HFF-Myc (cell line): ENCODE data around the gene MAPRE2.

Experiments used
- DNase-seq: peaks from one replicate; pipeline ENCODE4 v3.0.0-alpha.2; 2011; ENCODE audit warnings: low read depth; ENCODE audit errors: extremely low read depth
- H3K4me3 ChIP-seq: replicated peaks from 2 replicates; pipeline ENCODE4 v1.5.1; 2011; ENCODE audit warnings: low read depth, mild to moderate bottlenecking, control low read depth, low read length
- TF ChIP-seq, protein P1 (sequence below): IDR thresholded peaks from 2 replicates; pipeline ENCODE4 v1.5.1; 2012; ENCODE audit warnings: mild to moderate bottlenecking, low read depth, low read length, control low read depth; ENCODE audit errors: missing control alignments

The MAPRE2 gene

GRCh38 chr18:35067454-35067853, 26.2 kb downstream of the MAPRE2 start:
- H3K4me3 ChIP-seq, result no peak overlapping the region
- no peak for DNase-seq
- TF ChIP-seq, protein P1, sequence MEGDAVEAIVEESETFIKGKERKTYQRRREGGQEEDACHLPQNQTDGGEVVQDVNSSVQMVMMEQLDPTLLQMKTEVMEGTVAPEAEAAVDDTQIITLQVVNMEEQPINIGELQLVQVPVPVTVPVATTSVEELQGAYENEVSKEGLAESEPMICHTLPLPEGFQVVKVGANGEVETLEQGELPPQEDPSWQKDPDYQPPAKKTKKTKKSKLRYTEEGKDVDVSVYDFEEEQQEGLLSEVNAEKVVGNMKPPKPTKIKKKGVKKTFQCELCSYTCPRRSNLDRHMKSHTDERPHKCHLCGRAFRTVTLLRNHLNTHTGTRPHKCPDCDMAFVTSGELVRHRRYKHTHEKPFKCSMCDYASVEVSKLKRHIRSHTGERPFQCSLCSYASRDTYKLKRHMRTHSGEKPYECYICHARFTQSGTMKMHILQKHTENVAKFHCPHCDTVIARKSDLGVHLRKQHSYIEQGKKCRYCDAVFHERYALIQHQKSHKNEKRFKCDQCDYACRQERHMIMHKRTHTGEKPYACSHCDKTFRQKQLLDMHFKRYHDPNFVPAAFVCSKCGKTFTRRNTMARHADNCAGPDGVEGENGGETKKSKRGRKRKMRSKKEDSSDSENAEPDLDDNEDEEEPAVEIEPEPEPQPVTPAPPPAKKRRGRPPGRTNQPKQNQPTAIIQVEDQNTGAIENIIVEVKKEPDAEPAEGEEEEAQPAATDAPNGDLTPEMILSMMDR, result no peak

- DNase-seq, result no peak
- H3K4me3 ChIP-seq, result no peak overlapping the region
- TF ChIP-seq, protein P1, result no peak
Observed at GRCh38 chr18:35071819-35072247, 30.6 kb downstream of the MAPRE2 start.

DNA sequence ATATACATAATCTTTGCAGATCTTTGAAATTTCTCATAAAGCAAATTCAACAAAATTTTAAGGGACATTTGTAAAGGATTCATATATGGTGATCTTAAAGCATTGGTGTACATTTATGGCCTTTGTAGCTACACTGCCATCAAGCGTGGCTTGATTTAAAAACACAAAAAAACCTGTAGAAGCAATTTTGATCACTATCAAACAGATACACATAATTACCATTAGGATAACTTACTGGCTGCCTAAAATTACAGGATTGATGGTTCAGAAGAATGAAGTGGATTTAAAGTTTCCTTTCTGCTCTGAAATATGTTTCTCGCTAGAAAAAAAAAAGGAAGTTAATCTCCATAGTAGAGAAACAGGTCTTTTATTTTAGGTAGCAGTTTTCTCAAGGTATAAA, 31.4 kb downstream of the MAPRE2 start:
- no peak for DNase-seq
- no peak overlapping the region for H3K4me3 ChIP-seq
- TF ChIP-seq, protein P1, result no peak

DNA sequence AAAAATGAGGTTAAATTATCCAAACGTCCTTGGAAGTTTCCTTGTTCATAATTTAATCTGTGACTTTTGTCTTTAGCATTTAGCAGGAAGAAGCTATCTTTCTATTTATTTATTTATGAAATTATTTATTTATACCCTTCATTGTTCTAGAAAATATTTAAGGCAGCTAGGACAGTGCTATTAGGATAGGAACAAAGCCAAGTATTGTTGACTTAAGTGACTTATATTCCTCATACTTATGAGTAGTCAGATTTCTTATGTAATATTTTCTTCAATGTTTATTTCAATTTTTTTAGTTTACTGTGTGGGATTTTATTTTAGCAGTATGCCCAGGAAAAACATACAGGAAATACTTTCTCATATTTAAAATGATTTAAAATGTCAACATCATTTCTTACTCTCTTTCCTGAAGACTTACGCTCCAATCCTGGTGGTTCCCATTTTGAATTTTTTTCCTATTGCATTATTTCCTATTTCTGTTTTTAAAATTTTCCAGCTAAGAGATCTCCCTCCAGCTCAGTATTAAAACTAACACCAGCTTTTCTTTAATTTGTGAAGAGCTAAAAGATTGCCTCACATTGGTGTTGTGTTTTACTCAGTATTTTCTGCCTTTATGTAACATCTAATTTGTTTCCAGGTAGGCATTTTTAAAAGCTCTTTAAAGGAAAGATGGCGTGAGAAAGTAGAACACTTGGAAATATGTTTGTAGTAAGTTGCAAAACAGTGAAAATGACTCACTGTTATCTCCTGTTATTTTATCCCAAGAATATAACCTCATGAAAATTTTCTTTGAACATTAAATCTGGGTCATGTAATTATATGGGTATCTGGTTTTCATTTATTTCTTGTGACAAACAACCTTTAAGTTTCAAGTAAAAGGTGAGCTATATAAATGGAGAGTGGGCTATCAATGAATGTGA, 32.2 kb downstream of the MAPRE2 start:
- TF ChIP-seq, protein P1, result no peak
- no peak for DNase-seq
- H3K4me3 ChIP-seq, result no peak overlapping the region

GRCh38 chr18:35074581-35074980, 33.4 kb downstream of the MAPRE2 start:
- TF ChIP-seq, protein P1, result no peak
- no peak for DNase-seq
- H3K4me3 ChIP-seq, result no peak overlapping the region

GRCh38 chr18:35075132-35075531, 33.9 kb downstream of the MAPRE2 start:
- TF ChIP-seq, protein P1, result no peak
- no peak overlapping the region for H3K4me3 ChIP-seq
- no peak for DNase-seq
